HG02885 (cell line): ENCODE results near the gene AKAP5.

ENCODE experiments used
- ATAC-seq: cut with Tn5 transposase; IDR thresholded peaks from one replicate; pipeline ENCODE4 v1.9.1; 2021; ENCODE audit warnings: mild to moderate bottlenecking; ENCODE audit not compliant: unreplicated experiment, poor library complexity

Gene AKAP5

GRCh38 chr14:64522591-64523355 lies 57.5 kb downstream of the AKAP5 start:
- ATAC-seq, result no peak
